Erythroblast (primary cell): ENCODE results near the gene CPED1.

Experiments
- GATA1 ChIP-seq: IDR thresholded peaks from 2 replicates; pipeline ENCODE4 v1.6.1; 2011; ENCODE audit warnings: low read depth, mild to moderate bottlenecking, control low read depth, low read length, moderate library complexity
- POLR2A ChIP-seq: IDR thresholded peaks from 2 replicates; pipeline ENCODE4 v1.6.1; 2011; ENCODE audit warnings: mild to moderate bottlenecking, low read length

DNA sequence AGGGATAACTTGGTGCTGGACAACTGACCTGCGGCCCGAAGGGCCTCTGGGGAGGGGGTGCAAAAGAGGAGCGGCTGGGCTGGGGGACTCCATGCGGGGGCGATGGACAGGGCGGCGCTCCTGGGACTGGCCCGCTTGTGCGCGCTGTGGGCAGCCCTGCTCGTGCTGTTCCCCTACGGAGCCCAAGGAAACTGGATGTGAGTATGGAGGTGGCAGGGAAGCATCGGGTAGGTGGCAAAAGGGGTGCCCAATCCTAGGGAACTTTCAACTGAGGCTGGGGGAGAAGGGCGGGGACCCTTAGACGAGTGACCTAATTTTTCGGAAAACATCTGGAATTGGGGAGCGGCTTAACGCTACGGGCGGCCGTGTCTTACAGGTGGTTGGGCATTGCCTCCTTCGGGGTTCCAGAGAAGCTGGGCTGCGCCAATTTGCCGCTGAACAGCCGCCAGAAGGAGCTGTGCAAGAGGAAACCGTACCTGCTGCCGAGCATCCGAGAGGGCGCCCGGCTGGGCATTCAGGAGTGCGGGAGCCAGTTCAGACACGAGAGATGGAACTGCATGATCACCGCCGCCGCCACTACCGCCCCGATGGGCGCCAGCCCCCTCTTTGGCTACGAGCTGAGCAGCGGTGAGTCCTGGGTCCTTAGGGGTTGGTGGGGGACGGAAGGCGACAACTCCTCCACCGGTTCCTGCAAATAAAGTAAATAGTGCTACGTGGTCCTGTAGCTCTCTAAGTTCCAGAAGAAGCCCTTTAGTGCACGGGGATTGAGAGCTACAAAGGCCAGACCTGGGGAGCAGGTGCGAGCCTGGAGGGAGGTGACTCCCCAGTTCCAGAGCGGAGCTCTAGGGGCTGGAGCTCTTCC, 340.9 kb downstream of the CPED1 start:
- TF ChIP-seq POLR2A (no peak), GATA1 (no peak)
